ENCODE measurements around the gene CCNG2.

DNA sequence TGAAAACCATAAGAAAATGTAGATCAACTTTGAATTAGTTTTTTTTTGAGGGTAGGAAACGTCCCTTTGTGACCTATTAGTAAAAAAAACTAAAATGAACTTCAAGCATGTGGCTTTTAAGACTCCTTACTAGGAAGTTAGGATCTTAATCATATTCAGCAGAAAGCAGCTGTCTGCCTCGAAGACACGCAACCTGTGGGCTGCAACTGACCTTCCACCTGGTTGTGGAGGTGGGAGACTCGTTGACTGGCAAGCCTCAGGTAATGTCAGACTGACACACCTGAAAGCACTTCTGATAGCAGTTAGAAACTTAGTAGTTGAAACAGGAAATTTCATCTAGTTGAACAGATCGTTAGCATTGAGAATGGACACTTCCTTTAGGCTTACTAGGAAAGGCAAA, 37.4 kb downstream of the CCNG2 start:
- no peak for TF ChIP-seq POLR2A (IDR thresholded peaks at IDR 0.05)
- TF ChIP-seq, protein P1, sequence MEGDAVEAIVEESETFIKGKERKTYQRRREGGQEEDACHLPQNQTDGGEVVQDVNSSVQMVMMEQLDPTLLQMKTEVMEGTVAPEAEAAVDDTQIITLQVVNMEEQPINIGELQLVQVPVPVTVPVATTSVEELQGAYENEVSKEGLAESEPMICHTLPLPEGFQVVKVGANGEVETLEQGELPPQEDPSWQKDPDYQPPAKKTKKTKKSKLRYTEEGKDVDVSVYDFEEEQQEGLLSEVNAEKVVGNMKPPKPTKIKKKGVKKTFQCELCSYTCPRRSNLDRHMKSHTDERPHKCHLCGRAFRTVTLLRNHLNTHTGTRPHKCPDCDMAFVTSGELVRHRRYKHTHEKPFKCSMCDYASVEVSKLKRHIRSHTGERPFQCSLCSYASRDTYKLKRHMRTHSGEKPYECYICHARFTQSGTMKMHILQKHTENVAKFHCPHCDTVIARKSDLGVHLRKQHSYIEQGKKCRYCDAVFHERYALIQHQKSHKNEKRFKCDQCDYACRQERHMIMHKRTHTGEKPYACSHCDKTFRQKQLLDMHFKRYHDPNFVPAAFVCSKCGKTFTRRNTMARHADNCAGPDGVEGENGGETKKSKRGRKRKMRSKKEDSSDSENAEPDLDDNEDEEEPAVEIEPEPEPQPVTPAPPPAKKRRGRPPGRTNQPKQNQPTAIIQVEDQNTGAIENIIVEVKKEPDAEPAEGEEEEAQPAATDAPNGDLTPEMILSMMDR (IDR thresholded peaks at IDR 0.05) = no peak
- no peak for TF ChIP-seq EP300 (IDR thresholded peaks at IDR 0.05)

Measured in tibial nerve (tissue), 4 donors.